ENCODE measurements around the gene CCDC97. TPM values are rescaled to one million over a fixed set of nuclear protein-coding genes. Genes with fewer than 3 reads are reported as not detected.

Gene CCDC97
- polyA plus RNA-seq, 3 donors: 10.3 to 17.0 (median 15.3) TPM

- WGBS, 3 donors: 88 to 90% (median 90%) methylated on average over 8 of the region's 8 CpGs
- no peak overlapping the region for H3K27ac ChIP-seq (ENCODE audit: low read depth, low read length)
These were observed 1.6 kb downstream of the CCDC97 start for GRCh38 chr19:41311613-41312012.

DNA sequence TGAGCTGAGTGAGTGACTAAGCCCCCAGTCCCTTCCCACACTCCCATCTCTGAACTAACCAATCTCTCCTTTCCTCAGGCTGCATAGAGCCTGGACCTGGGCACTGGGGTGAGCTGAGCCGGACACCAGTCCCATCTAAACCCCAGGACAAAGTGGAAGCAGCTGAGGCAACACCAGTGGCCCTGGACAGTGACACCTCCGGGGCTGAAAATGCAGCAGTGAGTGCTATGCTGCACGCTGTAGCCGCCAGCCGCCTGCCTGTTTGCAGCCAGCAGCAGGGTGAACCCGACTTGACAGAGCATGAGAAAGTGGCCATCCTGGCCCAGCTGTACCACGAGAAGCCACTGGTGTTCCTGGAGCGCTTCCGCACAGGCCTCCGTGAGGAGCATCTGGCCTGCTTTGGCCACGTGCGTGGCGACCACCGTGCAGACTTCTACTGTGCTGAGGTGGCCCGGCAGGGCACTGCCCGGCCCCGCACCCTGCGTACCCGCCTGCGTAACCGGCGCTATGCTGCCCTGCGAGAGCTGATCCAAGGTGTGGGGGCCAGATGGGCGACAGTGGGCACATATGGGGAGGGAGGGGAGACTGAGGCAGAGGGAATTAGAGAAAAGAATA lies 6.4 kb downstream of the CCDC97 start:
- WGBS, 3 donors: 96 to 97% (median 97%) methylated on average over 24 of the region's 24 CpGs
- no peak overlapping the region for H3K27ac ChIP-seq (ENCODE audit: low read depth, low read length)

- no peak overlapping the region for H3K27ac ChIP-seq (ENCODE audit: low read depth, low read length)
- WGBS, 3 donors: 80 to 87% (median 84%) methylated on average over 19 of the region's 19 CpGs
These were observed 8.9 kb downstream of the CCDC97 start for GRCh38 chr19:41318696-41319499.

GRCh38 chr19:41319500-41320184 lies 9.7 kb downstream of the CCDC97 start:
- 84 to 88% (median 86%) methylated on average over 20 of the region's 20 CpGs for WGBS, 3 donors

GRCh38 chr19:41320185-41320518 lies 10.2 kb downstream of the CCDC97 start:
- no peak overlapping the region for H3K27ac ChIP-seq (ENCODE audit: low read depth, low read length)
- 81 to 91% (median 85%) methylated on average over 5 to 11 of the region's 11 CpGs for WGBS, 3 donors

More at GRCh38 chr19:41319500-41320184, 9.7 kb downstream of the CCDC97 start:
- H3K27ac ChIP-seq (ENCODE audit: low read depth, low read length): no peak overlapping the region

- WGBS, 3 donors: 77 to 91% (median 82%) methylated on average over 4 of the region's 4 CpGs
- H3K27ac ChIP-seq (ENCODE audit: low read depth, low read length): no peak overlapping the region
These were observed 10.6 kb downstream of the CCDC97 start for GRCh38 chr19:41320568-41320967.

- 61 to 85% (median 78%) methylated on average over 7 of the region's 7 CpGs for WGBS, 3 donors
- H3K27ac ChIP-seq (ENCODE audit: low read depth, low read length): no peak overlapping the region
These were observed 11.2 kb downstream of the CCDC97 start for GRCh38 chr19:41321204-41321599.

DNA sequence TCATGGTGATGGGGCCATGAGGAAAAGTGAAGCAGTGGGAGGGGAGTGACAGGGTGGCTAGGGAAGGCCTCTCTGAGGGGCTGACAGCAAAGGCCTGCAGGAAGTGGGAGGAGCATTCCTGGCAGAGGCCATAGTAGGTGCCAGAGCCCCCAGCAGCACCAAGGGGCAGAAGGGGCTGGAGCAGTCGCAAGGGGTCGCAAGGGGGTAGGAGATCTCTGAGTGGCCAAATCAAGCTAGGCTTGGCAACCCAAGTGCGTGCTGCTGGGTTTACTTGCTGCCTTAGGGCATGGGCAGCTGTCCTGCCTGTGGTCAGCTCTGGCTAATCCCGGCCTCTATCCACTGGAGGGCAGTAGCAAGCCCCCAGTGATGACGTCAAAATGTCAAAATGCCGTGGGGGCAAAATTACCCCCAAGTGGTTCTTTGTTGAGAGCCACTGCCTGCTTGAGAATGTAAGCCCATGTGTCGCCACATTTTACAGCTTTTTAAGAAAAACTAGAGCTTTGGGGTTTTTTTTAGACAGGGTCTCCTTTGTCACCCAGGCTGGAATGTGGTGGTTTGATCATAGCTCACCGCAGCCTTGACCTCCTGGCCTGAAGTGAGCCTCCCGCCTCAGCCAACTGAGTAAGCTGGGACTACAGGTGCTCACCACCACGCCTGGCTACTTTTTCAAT lies 11.8 kb downstream of the CCDC97 start:
- H3K27ac ChIP-seq (ENCODE audit: low read depth, low read length): no peak overlapping the region
- WGBS, 3 donors: 54 to 66% (median 60%) methylated on average over 9 to 10 of the region's 10 CpGs

GRCh38 chr19:41322451-41322850 lies 12.5 kb downstream of the CCDC97 start:
- H3K27ac ChIP-seq (ENCODE audit: low read depth, low read length): no peak overlapping the region
- 88 to 93% (median 93%) methylated on average over 11 of the region's 11 CpGs for WGBS, 3 donors

- WGBS, 3 donors: 46 to 78% (median 55%) methylated on average over 7 of the region's 7 CpGs
- no peak overlapping the region for H3K27ac ChIP-seq (ENCODE audit: low read depth, low read length)
These were observed 13.1 kb downstream of the CCDC97 start for GRCh38 chr19:41323023-41323422.

- WGBS, 3 donors: 22 to 65% (median 32%) methylated on average over 16 of the region's 16 CpGs
- H3K27ac ChIP-seq (ENCODE audit: low read depth, low read length): peak overlapping the region; percentile 34
These were observed 13.6 kb downstream of the CCDC97 start for GRCh38 chr19:41323430-41324125.

DNA sequence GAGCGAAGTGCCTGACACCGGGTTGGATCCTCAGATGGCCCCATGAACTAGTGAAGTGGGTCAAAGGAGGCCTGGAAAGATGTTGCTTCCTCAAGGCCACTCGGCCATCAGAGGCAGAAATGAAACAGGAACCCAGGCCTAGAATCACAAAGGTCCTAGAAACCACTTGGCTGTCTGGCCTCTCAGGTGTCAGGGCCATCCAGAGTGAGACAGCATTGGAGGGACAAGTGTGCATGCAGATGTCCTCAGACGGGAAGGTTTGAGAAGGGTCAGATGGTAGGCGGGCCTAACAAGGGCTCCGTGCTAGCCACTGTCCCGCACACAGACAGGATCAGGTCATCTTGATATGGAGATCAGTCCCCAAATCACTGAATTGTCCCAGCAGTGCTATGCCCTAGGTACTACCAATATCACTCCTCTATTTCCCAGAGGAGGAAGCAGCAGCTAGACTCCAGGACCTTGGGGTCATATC lies 14.3 kb downstream of the CCDC97 start:
- 51 to 75% (median 63%) methylated on average over 7 of the region's 7 CpGs for WGBS, 3 donors
- H3K27ac ChIP-seq (ENCODE audit: low read depth, low read length): no peak overlapping the region

GRCh38 chr19:41324921-41325639 lies 15.1 kb downstream of the CCDC97 start:
- 8 to 13% (median 12%) methylated on average over 17 to 23 of the region's 23 CpGs for WGBS, 3 donors
- no peak overlapping the region for H3K27ac ChIP-seq (ENCODE audit: low read depth, low read length)

DNA sequence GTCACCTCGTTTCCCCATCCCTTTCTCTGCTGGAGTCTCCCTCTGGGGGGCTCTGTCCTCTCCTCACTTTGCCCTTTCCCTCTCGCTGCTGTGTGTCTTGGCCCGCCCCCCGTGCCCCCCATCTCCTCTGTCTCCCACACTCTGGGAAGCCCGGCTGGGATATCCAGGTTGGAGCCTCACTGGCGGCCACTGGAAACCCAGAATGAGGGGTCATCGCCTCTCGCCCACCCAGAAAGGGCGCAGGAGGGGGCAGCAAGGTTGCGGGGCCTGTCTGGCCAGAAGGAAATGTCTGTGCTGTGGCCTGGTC lies 15.6 kb downstream of the CCDC97 start:
- 7 to 21% (median 20%) methylated on average over 10 of the region's 10 CpGs for WGBS, 3 donors

GRCh38 chr19:41325947-41326706 lies 16.2 kb downstream of the CCDC97 start:
- WGBS, 3 donors: 28 to 31% (median 30%) methylated on average over 30 of the region's 30 CpGs
- H3K27ac ChIP-seq (ENCODE audit: low read depth, low read length): no peak overlapping the region

More for the DNA sequence above, 15.6 kb downstream of the CCDC97 start:
- no peak overlapping the region for H3K27ac ChIP-seq (ENCODE audit: low read depth, low read length)

GRCh38 chr19:41327076-41327575 lies 17.2 kb downstream of the CCDC97 start:
- 20 to 32% (median 27%) methylated on average over 12 to 13 of the region's 13 CpGs for WGBS, 3 donors

More at GRCh38 chr19:41327076-41327575, 17.2 kb downstream of the CCDC97 start:
- no peak overlapping the region for H3K27ac ChIP-seq (ENCODE audit: low read depth, low read length)
